ENCODE results near the gene TLE4.
"Not testable (repeated sequence)": the region's sequence is repeated elsewhere in the genome, so short reads cannot be mapped to it uniquely, and the experiment has no call there.

The TLE4 gene

DNA sequence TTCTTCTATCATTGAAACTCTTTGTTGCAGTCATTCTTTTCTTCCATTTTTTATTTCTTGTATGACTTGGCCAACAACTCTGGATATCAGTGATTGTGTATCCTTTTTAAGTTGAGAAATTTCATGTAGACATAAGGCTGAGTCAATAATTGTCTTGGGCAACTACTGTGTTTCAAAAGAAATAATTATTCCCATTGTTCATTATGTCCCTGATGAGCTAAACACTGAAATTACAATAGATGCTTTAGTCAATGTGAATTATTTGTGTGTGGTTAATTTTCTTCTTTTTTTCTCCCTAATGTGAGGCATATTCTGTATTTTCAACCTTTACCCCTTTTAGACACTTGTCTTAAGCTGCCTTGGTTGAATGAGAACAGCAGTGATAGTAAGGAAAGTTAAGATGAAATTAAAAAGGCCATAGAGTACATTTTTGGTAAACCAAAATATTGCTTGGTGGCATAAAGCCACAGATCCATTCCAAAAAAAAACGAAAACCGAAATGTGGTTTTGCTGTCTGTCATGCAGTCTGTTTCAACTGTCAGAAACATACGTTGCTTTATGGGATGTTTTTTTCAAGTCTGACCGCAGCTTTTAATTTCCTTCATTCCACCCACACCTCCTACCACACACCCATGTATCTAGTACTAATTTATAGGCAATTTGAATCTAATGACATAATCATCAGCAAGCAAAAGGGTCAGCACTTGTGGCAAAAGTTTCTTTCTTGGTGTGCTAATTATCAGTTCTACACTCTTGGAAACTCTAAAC is 21.1 kb downstream of the TLE4 start:
- DNase-seq (ENCODE audit: low spot score), result no peak

GRCh38 chr9:79598562-79599345 is 27.0 kb downstream of the TLE4 start:
- TF ChIP-seq, protein P1, sequence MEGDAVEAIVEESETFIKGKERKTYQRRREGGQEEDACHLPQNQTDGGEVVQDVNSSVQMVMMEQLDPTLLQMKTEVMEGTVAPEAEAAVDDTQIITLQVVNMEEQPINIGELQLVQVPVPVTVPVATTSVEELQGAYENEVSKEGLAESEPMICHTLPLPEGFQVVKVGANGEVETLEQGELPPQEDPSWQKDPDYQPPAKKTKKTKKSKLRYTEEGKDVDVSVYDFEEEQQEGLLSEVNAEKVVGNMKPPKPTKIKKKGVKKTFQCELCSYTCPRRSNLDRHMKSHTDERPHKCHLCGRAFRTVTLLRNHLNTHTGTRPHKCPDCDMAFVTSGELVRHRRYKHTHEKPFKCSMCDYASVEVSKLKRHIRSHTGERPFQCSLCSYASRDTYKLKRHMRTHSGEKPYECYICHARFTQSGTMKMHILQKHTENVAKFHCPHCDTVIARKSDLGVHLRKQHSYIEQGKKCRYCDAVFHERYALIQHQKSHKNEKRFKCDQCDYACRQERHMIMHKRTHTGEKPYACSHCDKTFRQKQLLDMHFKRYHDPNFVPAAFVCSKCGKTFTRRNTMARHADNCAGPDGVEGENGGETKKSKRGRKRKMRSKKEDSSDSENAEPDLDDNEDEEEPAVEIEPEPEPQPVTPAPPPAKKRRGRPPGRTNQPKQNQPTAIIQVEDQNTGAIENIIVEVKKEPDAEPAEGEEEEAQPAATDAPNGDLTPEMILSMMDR (IDR thresholded peaks at IDR 0.05; ENCODE audit: extremely low read depth, missing control alignments), result no peak
- DNase-seq (ENCODE audit: low spot score), result no peak

More for the DNA sequence above, 21.1 kb downstream of the TLE4 start:
- TF ChIP-seq, protein P1 (IDR thresholded peaks at IDR 0.05; ENCODE audit: extremely low read depth, missing control alignments), result no peak

DNA sequence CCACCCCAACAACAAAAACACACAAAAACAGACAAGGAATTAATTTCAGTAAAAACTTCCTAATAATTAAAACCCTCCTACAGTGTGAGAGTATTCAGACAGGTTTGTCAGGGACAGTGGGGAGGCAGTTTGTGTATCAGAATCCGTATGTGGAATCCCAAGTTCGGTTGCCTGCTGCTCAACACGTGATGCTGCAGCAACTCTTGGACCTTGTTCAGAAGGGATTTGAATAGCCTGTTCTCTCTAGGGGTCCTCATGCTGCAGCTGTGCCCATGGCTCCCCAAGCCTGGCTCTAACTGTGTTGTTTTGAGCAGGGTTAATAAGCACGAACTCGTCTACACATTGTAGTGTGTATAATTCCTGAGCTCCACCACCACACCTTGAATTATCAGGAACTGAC is 28.7 kb downstream of the TLE4 start:
- no peak for DNase-seq (ENCODE audit: low spot score)
- TF ChIP-seq, protein P1 (IDR thresholded peaks at IDR 0.05; ENCODE audit: extremely low read depth, missing control alignments), result no peak

DNA sequence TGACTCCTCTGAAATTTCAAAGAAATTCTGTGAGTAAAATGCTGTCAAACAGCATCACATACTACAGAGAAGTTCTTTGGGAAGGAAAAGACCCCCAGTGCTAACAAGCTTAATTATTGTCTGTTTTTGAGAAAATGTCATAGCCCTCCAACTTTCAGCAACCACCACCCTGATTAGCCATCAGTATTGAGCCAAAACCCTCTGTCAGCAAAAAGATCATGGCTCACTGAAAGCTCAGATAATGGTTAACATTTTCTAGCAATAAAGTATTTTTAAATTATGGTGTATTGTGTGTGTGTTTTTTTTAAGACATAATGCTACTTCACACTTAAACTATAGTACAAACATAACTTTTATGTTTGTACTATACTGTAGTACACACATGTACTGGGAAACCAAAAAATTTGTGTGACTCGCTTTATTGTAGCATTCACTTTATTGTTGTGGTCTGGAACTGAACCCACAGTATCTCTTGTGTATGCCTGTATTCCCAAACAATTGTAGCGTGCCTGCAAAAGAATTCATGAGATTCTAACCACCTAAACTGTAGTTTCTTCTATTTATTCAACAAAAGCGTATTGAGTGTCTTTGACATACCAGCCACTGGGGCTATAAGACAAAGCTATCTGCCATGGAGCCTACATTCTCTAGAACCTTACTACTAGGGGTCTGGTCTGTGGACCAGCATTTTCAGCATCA is 31.6 kb downstream of the TLE4 start:
- TF ChIP-seq, protein P1 (IDR thresholded peaks at IDR 0.05; ENCODE audit: extremely low read depth, missing control alignments), result no peak
- no peak for DNase-seq (ENCODE audit: low spot score)

DNA sequence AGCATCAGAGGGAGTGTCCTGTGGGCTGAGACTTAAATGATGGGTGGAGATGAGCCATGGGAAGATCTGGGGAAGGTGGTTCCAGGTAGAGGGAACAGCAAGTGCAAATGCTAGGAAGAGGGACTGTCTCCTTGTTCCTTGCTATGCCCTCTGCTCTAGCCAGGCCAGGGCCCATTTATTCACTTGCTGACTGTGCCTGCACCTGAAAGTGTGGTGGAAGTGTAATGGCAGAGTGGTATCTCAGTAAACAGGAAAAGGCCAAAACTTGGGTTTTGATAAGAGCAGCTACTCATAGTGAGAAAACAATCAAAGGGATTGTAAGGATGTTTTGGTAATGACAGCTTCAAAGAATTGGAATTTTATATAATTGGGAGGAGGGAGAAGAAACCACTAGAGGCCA is 32.4 kb downstream of the TLE4 start:
- no peak for DNase-seq (ENCODE audit: low spot score)
- TF ChIP-seq, protein P1 (IDR thresholded peaks at IDR 0.05; ENCODE audit: extremely low read depth, missing control alignments), result no peak

DNA sequence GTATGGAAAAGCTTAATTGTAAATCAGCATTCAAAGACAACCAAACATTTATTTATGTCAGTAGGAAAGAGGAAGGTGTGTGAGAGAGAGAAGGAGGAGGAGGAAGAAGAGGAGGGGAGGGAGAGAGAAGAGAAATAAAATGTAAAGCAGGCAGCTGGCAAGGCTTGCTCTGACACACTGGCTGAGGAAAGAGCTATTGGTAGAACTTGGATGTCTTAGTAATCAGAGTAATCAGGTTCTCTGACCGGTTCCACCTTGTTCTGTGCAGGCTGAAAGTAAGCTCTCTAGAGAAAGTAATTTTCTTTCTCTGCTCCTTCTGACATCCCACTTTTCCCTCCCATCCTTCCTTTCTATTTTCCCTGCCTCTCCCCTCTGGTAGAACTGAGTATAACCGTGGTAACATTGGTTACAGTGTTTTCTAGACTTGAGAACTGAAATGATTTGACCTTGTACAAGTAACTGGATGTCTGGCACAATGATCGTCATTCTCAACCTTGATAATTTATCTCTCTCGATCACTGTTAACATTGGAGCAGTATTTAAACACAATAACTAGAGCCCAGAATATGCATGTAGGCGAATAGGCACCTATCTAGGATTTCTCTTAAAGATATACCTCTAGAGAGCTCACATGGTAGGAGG is 33.3 kb downstream of the TLE4 start:
- TF ChIP-seq, protein P1 (IDR thresholded peaks at IDR 0.05; ENCODE audit: extremely low read depth, missing control alignments), result no peak
- DNase-seq (ENCODE audit: low spot score), result no peak

DNA sequence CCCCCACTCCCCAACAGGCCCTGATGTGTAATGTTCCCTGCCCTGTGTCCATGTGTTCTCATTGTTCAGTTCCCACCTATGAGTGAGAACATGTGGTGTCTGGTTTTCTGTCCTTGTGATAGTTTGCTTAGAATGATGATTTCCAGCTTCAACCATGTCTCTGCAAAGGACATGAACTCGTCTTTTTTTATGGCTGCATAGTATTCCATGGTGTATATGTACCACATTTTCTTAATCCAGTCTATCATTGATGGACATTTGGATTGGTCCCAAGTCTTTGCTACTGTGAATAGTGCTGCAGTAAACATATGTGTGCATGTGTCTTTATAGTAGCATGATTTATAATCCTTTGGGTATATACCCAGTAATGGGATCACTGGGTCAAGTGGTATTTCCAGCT is 34.8 kb downstream of the TLE4 start:
- not testable (repeated sequence) for DNase-seq (ENCODE audit: low spot score)

Data from GM20000 (cell line).